GM12878 (cell line): ENCODE measurements around the gene DPP6. TPM values are rescaled to one million over a fixed set of nuclear protein-coding genes. Genes with fewer than 3 reads are reported as not detected.

Source experiments
- BCL11A ChIP-seq: IDR thresholded peaks from 2 replicates; pipeline ENCODE4 v1.6.1; 2011; ENCODE audit warnings: low read depth, low read length
- BCL3 ChIP-seq: IDR thresholded peaks from 2 replicates; pipeline ENCODE4 v1.6.1; 2011; ENCODE audit warnings: borderline replicate concordance, low read depth, mild to moderate bottlenecking, moderate library complexity, low read length; ENCODE audit not compliant: insufficient read depth, poor library complexity, severe bottlenecking
- BHLHE40 ChIP-seq, 2 experiments: fragments of 450-650 bp in 1 of 2; IDR thresholded peaks; 2 replicates each; pipeline ENCODE4 v1.6.1; 2011 to 2017; ENCODE audit warnings: low read depth in 2 of 2, borderline replicate concordance in 1 of 2, improper control_type of control experiment in 1 of 2, low read length in 1 of 2, mild to moderate bottlenecking in 1 of 2
- CBX3 ChIP-seq: fragments of 200-600 bp; sonication (generic); IDR thresholded peaks from 2 replicates; pipeline ENCODE4 v1.6.1; 2016; ENCODE audit warnings: low read depth, borderline replicate concordance
- CEBPB ChIP-seq, 2 experiments: fragments of 150-350 bp in 1 of 2; IDR thresholded peaks; 2 replicates each; pipeline ENCODE4 v1.6.1; 2012 to 2014; ENCODE audit warnings: low read depth in 2 of 2, low read length in 2 of 2, borderline replicate concordance in 1 of 2, inconsistent platforms in 1 of 2
- CHD2 ChIP-seq: IDR thresholded peaks from 2 replicates; pipeline ENCODE4 v1.6.1; 2011; ENCODE audit warnings: low read depth, low read length, improper control_type of control experiment, borderline replicate concordance
- DPF2 ChIP-seq: fragments of 450-650 bp; IDR thresholded peaks from 2 replicates; pipeline ENCODE4 v1.6.1; 2017; ENCODE audit warnings: mild to moderate bottlenecking
- EZH2 ChIP-seq: IDR thresholded peaks from 2 replicates; pipeline ENCODE4 v1.6.1; 2012; ENCODE audit warnings: low read depth, mild to moderate bottlenecking, control low read depth, inconsistent platforms, low read length, borderline replicate concordance; ENCODE audit not compliant: control insufficient read depth
- FOS ChIP-seq: IDR thresholded peaks from 3 replicates; pipeline ENCODE4 v1.6.1; 2011; ENCODE audit warnings: borderline replicate concordance; ENCODE audit not compliant: insufficient read length; ENCODE audit errors: extremely low read depth
- JUNB ChIP-seq: IDR thresholded peaks from 2 replicates; pipeline ENCODE4 v1.6.1; 2016; ENCODE audit warnings: antibody characterized with exemption, mild to moderate bottlenecking
- JUND ChIP-seq: IDR thresholded peaks from 2 replicates; pipeline ENCODE4 v1.6.1; 2012; ENCODE audit warnings: low read depth, mild to moderate bottlenecking, low read length, improper control_type of control experiment, moderate library complexity
- KLF5 ChIP-seq: fragments of 450-650 bp; IDR thresholded peaks from 2 replicates; pipeline ENCODE4 v1.6.1; 2014; ENCODE audit warnings: mild to moderate bottlenecking; ENCODE audit not compliant: partially characterized antibody
- MTA2 ChIP-seq: fragments of 450-650 bp; IDR thresholded peaks from 2 replicates; pipeline ENCODE4 v1.6.1; 2016; ENCODE audit warnings: low read depth, mild to moderate bottlenecking, moderate library complexity
- MTA3 ChIP-seq: IDR thresholded peaks from 2 replicates; pipeline ENCODE4 v1.6.1; 2012; ENCODE audit warnings: low read length, inconsistent platforms, borderline replicate concordance
- NFIC ChIP-seq: IDR thresholded peaks from 2 replicates; pipeline ENCODE4 v1.6.1; 2012; ENCODE audit warnings: low read depth, mild to moderate bottlenecking, inconsistent platforms, low read length, moderate library complexity
- NR2C1 ChIP-seq: fragments of 450-650 bp; IDR thresholded peaks from 2 replicates; pipeline ENCODE4 v1.6.1; 2017; ENCODE audit warnings: antibody characterized with exemption, mild to moderate bottlenecking, moderate library complexity
- RAD51 ChIP-seq: fragments of 450-650 bp; IDR thresholded peaks from 2 replicates; pipeline ENCODE4 v1.6.1; 2016; ENCODE audit warnings: moderate library complexity, mild to moderate bottlenecking, inconsistent platforms
- RBBP5 ChIP-seq: fragments of 200-600 bp; sonication (generic); conservative IDR thresholded peaks from 2 replicates; pipeline ENCODE4 v1.6.1; 2016
- RELA ChIP-seq: fragments of 450-650 bp; IDR thresholded peaks from 2 replicates; pipeline ENCODE4 v1.8.0; 2014; ENCODE audit warnings: borderline replicate concordance; ENCODE audit not compliant: partially characterized antibody
- SP1 ChIP-seq: IDR thresholded peaks from one replicate; pipeline ENCODE4 v1.6.1; 2011; ENCODE audit warnings: low read depth, low read length
- TAF1 ChIP-seq: IDR thresholded peaks from 2 replicates; pipeline ENCODE4 v1.6.1; 2011; ENCODE audit warnings: mild to moderate bottlenecking, low read depth, low read length, borderline replicate concordance
- TARDBP ChIP-seq: IDR thresholded peaks from 2 replicates; pipeline ENCODE4 v1.6.1; 2016; ENCODE audit warnings: borderline replicate concordance
- TCF3 ChIP-seq: IDR thresholded peaks from 2 replicates; pipeline ENCODE4 v1.6.1; 2012; ENCODE audit warnings: low read depth, mild to moderate bottlenecking, low read length, borderline replicate concordance; ENCODE audit not compliant: insufficient read depth
- TCF7 ChIP-seq: IDR thresholded peaks from 2 replicates; pipeline ENCODE4 v1.6.1; 2014; ENCODE audit warnings: antibody characterized with exemption, borderline replicate concordance
- USF1 ChIP-seq: IDR thresholded peaks from 2 replicates; pipeline ENCODE4 v1.6.1; 2011; ENCODE audit warnings: borderline replicate concordance, low read depth, mild to moderate bottlenecking, moderate library complexity, mixed read lengths, low read length; ENCODE audit not compliant: insufficient read depth; ENCODE audit errors: extremely low read length
- YY1 ChIP-seq: IDR thresholded peaks from 2 replicates; pipeline ENCODE4 v1.6.1; 2011; ENCODE audit warnings: low read depth, mild to moderate bottlenecking, low read length
- ZNF687 ChIP-seq: fragments of 450-650 bp; IDR thresholded peaks from 2 replicates; pipeline ENCODE4 v1.6.1; 2017; ENCODE audit warnings: mild to moderate bottlenecking, moderate library complexity
- polyA plus RNA-seq, 11 experiments: library from polyadenylated mRNA; depleted of rRNA in 4 of 11; unstranded in 6 of 11; stranded (reverse) in 5 of 11; fragments of >200 nt; fragmentation: Nextera tagmentation in 4 of 11; fragmentation: Illumina TruSeq in 1 of 11; extraction: Ambion mirVana in 4 of 11; extraction: Trizol in 1 of 11; gene quantifications; 1 replicate in 1 of 11; 2 replicates in 10 of 11; pipeline versions ENCODE4 v1.2.1 to v1.2.3, GENCODE V29; 2011 to 2016; ENCODE audit warnings: inconsistent platforms in 2 of 11, missing spikeins in 2 of 11, low read depth in 1 of 11
- total RNA-seq, 4 experiments: library from RNA; depleted of rRNA in 3 of 4; stranded (reverse); fragments of >200 nt in 3 of 4; fragmentation: Illumina TruSeq in 1 of 4; extraction: Trizol in 1 of 4; gene quantifications; 2 replicates each; pipeline versions ENCODE4 v1.2.1 to v1.2.3, GENCODE V29; 2013 to 2021

The DPP6 gene
- total and polyA plus RNA-seq, 10 of the 15 experiments (the other 5 are each of a cell fraction or from before 2014, with no cell fraction given), result not detected

GRCh38 chr7:154867068-154867467, 814.9 kb downstream of the DPP6 start (continued):
- no peak for TF ChIP-seq RELA
- TF ChIP-seq EZH2, result no peak
- TF ChIP-seq SP1, result no peak
- no peak for TF ChIP-seq RAD51
- TF ChIP-seq TAF1, result no peak
- peak in 1 of 2 experiments; percentile 30; a peak in 2 of 4 replicates for TF ChIP-seq BHLHE40 (IDR thresholded peaks at IDR 0.05; ENCODE audit: borderline replicate concordance in 1 of 2, low read depth in 2 of 2, low read length in 1 of 2)
- no peak for TF ChIP-seq BCL3
- no peak for TF ChIP-seq USF1
- no peak for TF ChIP-seq KLF5
- no peak; the same call in 1 of the 2 replicates for TF ChIP-seq CHD2
- no peak for TF ChIP-seq CEBPB (IDR thresholded peaks at IDR 0.05; ENCODE audit: borderline replicate concordance in 1 of 2, low read depth in 2 of 2, low read length in 2 of 2)
- TF ChIP-seq MTA2, result peak; percentile 65
- TF ChIP-seq DPF2, result peak; percentile 69; the same call in 1 of the 2 replicates
- no peak for TF ChIP-seq TCF7
- peak; percentile 65; the same call in 1 of the 2 replicates for TF ChIP-seq BCL11A
- TF ChIP-seq JUNB, result peak; percentile 41
- TF ChIP-seq FOS, result no peak
- TF ChIP-seq ZNF687, result peak; percentile 20; the same call in 1 of the 2 replicates
- no peak for TF ChIP-seq RBBP5
- no peak for TF ChIP-seq MTA3
- peak; percentile 49; the same call in 1 of the 2 replicates for TF ChIP-seq NFIC
- TF ChIP-seq NR2C1, result no peak
- no peak for TF ChIP-seq CBX3
- TF ChIP-seq TCF3, result no peak
- 0 out of 2 replicates have a peak, but pooled peaks have one; percentile 47 for TF ChIP-seq JUND
- TF ChIP-seq YY1, result no peak
- TF ChIP-seq TARDBP, result no peak
